LNCaP clone FGC (cell line): ENCODE results near the gene SORBS1.
A peak's percentile ranks its signal among the peaks of the same experiment; 100 is the strongest.

ENCODE experiments used
- DNase-seq: peaks from one replicate; pipeline ENCODE4 v3.0.0-alpha.2; 2011; ENCODE audit warnings: low read depth
- H3K4me3 ChIP-seq: 2 replicates; pipeline ENCODE4 v1.5.1; 2011; ENCODE audit warnings: mild to moderate bottlenecking, low read depth, low read length, control low read depth
- CTCF ChIP-seq: IDR thresholded peaks from 2 replicates; pipeline ENCODE4 v1.5.1; 2012; ENCODE audit warnings: mild to moderate bottlenecking; ENCODE audit not compliant: control insufficient read depth, insufficient read depth; ENCODE audit errors: extremely low read depth

SORBS1 gene

GRCh38 chr10:95360122-95360714 is 201.0 kb downstream of the SORBS1 start:
- peak; percentile 58 for DNase-seq
- no peak for TF ChIP-seq CTCF
- no peak overlapping the region for H3K4me3 ChIP-seq

- no peak for DNase-seq
- no peak for TF ChIP-seq CTCF
- no peak overlapping the region for H3K4me3 ChIP-seq
These were observed 201.7 kb downstream of the SORBS1 start for GRCh38 chr10:95359466-95359865.

- no peak overlapping the region for H3K4me3 ChIP-seq
- no peak for DNase-seq
- TF ChIP-seq CTCF, result no peak
These were observed 204.8 kb downstream of the SORBS1 start for GRCh38 chr10:95356190-95356955.

- DNase-seq, result no peak
- no peak for TF ChIP-seq CTCF
- no peak overlapping the region for H3K4me3 ChIP-seq
These were observed 205.9 kb downstream of the SORBS1 start for GRCh38 chr10:95355301-95355700.

GRCh38 chr10:95354110-95354509 is 207.1 kb downstream of the SORBS1 start:
- no peak overlapping the region for H3K4me3 ChIP-seq
- TF ChIP-seq CTCF, result no peak
- DNase-seq, result no peak

GRCh38 chr10:95353123-95353522 is 208.0 kb downstream of the SORBS1 start:
- no peak overlapping the region for H3K4me3 ChIP-seq
- TF ChIP-seq CTCF, result no peak
- DNase-seq, result no peak
